NCI-H524 treated with DMSO at 0.1 percent for 48 hours (cell line): ENCODE measurements around the gene BIN1.

ENCODE experiments used
- DNase-seq: peaks from one replicate; lab custom pipeline; 2025; lab: John Stamatoyannopoulos, UW

BIN1 gene

DNA sequence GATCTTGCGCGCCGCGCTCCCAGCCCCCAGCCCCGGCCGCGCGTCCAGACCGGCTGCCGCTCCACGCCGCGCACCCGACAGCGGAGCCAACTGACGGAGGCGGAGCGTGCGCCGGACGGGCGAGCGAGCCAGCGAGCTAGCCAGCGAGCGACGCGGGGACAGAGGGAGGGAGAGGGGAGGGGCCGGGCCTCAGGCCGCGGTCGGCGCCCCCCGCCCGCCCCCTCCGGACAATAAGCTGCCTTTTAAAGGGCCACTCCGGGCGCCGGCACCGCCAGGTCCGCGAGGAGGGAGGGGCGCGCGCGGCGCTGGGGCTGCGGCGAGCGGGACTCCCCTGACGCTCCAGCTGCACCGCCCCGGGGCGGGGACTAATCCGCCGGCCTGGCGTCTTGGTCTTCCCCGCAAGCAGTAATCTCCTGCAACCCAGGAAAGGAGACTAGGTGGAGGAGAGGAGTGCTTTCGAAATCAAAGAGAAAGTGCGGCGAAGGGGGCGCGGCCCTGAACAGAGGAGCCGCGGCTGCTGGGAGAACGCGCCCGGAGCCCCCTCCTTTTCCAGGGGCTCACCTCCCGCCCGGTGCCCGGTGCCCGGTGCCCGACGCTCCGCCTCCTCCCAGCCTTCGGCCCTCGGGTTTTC, at the start of gene BIN1:
TSS of gene BIN1 (minus strand) at position 164 of the 631 bp plus-strand sequence. CDS start 211 bp downstream, outside the sequence.
- DNase-seq: no peak

- no peak for DNase-seq
These were observed 49.0 kb upstream of the BIN1 start for GRCh38 chr2:127155947-127156346.

DNA sequence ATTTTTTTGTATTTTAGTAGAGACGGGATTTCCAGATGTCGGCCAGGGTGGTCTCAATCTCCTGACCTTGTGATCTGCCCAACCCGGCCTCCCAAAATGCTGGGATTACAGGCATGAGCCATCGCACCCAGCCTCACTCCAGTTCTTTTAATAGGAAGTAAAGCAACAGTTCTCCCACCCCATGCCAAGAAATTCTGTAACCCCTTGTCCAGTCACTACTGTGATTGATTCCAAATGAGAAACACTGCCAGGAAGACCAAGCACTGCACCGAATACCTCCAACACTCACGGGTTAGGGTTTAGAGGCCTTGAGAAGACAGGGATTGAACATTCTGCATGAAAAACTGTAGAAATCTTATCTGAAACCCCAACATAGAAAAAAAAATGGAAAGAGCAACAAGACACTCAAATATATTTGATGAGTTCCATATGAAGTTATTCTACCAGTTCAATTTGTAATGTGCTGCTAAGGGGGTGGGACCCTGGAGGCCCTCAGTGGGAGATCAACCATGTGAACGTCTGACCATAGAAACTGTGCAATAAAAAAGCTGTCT, 48.2 kb upstream of the BIN1 start:
- DNase-seq: no peak

- no peak for DNase-seq
These were observed 47.4 kb upstream of the BIN1 start for GRCh38 chr2:127154396-127154795.

GRCh38 chr2:127153691-127154158, 46.8 kb upstream of the BIN1 start:
- DNase-seq: no peak

DNA sequence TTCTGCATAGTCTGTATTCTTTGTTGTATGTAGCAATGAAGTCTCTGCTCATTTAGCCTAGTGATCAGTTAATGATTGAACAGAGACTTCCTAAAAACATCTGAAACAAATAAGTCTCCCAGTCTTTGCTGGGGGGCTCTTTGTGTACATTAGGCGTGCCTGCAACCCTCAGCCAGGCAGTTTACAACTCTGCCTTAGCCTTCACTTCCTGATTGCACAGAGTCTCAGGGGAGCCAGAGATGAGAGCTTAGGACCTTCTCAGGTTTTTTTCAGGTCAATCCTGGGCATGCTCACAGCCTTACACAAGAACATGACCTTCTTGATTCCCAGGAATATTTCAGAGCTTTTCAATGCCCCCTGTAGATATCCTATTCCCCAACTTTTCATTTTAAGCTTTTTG, 44.0 kb upstream of the BIN1 start:
- DNase-seq: no peak

- no peak for DNase-seq
These were observed 42.4 kb upstream of the BIN1 start for GRCh38 chr2:127149384-127149783.

GRCh38 chr2:127146820-127147502, 40.0 kb upstream of the BIN1 start:
- DNase-seq: no peak

GRCh38 chr2:127146071-127146725, 39.2 kb upstream of the BIN1 start:
- no peak for DNase-seq

GRCh38 chr2:127145280-127145895, 38.4 kb upstream of the BIN1 start:
- DNase-seq: no peak

DNA sequence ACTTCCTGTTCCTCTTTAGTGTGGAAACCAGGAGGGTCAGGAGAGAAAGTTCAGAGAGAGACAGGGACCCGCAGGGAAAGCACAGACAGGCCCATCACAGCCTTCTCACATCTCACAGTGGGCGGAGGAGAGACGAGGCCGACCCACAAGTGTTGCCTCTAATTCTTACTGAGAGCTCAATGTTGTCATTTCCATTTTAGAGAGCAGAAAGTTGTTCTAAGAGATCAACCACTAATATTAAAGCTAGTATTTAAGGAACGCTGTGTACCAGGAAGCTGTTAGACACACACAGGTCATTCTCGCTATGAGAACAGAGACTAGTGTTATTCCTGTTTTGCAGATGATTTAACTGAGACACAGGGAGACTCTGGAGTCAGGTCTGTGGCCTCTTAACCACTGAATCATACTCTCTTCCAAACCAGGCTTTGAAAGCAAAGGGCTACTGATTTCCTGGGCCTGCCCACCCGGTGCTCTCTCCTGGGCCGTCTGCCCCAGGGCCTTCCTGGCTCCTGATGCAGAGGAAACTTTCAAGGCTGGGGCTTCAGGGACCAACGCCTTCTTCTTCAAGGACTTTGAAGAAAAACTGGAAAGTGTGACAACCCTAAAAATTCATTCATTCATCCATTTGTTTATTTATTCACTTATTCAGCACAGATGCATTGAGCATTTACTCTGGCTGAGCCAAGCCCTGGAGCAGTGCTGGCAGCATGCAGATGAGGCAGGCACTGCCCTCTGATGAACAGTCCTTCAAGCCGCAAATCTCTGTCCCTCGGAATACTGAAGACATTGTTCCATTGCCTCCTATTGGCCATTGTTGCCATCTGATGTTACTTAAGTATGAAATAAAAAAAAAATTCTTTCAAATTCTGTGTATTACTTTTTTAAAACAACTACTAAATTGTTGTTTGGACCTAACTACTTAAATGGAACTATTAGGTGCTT, 37.2 kb upstream of the BIN1 start:
- DNase-seq: no peak

GRCh38 chr2:127142663-127143630, 36.0 kb upstream of the BIN1 start:
- no peak for DNase-seq

DNA sequence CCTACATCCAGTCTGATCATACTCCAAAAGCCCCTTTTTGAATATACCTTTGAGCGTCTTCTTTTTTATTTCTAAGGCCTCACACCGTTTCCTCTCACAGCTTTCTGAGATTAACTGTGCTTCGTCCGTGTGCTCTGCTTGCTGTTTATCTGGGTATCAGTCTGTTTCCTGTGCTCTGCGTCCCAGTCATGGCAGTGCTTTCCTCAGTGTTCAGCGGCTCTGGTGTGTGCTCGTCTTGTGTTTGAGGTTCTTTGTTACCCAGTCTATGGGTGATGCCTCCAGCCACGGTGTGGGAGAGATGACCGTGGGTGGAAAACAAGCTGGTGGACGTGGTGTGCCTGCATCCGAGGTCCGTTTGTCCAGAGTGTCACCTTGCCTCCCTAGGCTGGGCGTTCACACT, 33.6 kb upstream of the BIN1 start:
- DNase-seq: no peak

DNA sequence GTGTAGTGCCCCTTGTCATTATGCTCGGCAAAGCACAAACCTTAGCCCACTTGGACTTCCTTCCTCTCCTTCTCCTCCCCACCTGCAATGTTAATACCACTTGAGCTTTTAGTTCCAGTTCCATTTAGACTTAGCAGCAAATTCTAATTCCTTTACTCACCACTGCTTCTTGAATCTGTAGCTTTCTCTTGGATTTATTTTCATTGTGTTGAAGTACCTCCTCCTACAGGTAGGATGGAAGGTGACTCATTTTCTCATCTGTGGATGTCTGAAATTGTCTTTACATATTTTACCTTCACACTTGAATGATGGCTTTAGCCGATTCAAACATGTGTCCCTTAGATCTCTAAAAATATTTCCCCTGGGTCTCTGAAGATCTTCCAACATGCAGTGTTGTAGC, 32.8 kb upstream of the BIN1 start:
- DNase-seq: no peak

DNA sequence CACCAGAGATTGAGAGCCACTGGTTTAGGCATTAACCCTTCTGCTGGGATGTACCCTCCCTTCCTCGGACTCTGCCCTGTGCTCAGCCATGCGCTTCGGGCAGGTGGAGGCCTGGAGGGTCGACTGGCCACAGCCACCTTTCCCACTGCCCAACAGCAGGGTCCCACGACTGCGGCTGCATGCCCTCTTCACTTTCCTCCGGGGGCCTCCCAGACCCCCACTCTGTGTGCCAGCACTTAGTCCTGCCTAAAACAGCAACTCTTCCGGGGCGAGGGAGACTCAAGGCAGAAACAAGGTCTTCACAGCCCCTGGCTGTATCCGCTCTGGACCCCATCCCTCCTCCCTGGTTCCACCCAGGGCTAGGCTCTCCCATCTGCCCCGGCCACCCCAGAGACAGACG, 31.3 kb upstream of the BIN1 start:
- DNase-seq: no peak

- no peak for DNase-seq
These were observed 30.8 kb upstream of the BIN1 start for GRCh38 chr2:127137741-127138140.

DNA sequence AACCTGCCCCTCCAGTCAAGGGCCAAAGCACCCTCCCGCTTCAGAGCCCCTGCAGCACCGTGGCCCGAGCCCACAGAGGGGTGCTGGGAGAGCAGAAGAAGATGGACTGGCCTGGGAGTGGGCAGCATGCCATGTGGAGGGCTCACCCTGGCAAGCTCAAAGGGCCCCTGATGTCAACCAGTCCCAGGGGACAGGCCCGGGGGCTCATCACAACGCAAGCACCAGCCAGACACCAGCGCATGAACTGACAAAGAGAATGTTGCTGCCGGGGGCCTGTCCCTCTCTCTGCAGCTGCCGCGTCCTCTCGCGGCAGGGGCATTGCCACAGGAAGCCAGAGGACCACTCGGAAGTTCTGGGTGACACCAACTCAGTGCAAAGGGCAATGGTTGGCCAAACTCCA, 30.3 kb upstream of the BIN1 start:
- DNase-seq: no peak

- DNase-seq: no peak
These were observed 28.2 kb upstream of the BIN1 start for GRCh38 chr2:127134833-127135830.

GRCh38 chr2:127134235-127134634, 27.3 kb upstream of the BIN1 start:
- DNase-seq: no peak
